T-helper 9 cell (primary cell): Measurements from ENCODE around the gene RAB40B.
"Not testable (repeated sequence)": the region's sequence is repeated elsewhere in the genome, so short reads cannot be mapped to it uniquely, and the experiment has no call there.

Experiments
- DNase-seq: peaks from one replicate; pipeline ENCODE4 v3.0.0-alpha.2; 2020

The RAB40B gene

DNA sequence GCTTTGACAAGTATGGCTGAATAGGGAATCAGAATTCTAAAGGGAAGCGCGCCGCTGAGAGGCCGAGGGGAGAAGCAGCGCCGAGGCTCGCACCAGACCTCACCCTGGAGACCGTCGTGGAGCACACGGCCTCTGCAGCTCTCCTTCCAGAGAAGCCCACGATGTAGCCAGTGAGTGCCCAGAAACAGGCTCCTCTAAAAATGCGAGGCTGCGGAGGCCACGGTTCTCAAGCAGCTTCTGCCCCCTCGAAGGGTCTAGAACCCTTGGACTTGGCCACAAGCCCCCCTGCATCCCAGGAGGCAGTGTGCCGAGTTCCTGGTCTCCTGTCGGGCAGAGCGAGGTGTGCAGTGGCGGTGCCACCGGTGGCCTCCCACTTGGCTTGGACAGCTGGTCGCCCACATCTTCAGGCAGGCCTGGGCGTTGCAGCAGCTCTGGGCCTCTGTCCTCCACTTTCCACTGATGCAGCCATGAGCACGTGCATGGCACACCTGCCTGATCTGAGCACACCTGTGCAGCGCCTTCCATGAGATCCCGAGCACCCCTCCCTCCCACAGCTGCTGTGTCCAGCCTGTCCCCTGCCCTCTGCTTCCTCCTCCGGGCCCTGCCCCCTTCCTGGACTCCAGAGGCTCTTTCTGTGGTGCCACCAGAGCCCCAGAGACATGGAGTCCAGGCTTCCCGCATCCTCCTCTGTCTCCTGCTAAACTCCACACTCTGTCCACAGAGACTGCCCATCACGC is 31.4 kb downstream of the RAB40B start:
- DNase-seq = no peak

GRCh38 chr17:82665891-82666290 is 32.6 kb downstream of the RAB40B start:
- no peak for DNase-seq

DNA sequence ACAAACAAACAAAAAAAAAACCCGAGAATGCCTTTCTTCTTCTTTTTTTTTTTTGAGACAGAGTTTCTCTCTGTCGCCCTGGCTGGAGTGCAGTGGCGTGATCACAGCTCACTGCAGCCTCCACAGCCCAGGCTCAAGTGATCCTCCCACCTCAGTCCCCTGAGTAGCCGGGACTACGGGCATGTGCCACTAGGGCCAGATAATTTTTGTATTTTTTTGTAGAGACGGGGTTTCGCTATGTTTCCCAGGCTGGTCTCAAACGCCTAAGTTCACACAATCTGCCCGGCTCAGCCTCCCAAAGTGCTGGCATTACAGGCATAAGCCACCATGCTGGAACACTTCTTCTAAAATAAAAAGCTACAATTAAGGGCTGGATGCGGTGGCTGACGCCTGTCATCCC is 33.3 kb downstream of the RAB40B start:
- DNase-seq = no peak

DNA sequence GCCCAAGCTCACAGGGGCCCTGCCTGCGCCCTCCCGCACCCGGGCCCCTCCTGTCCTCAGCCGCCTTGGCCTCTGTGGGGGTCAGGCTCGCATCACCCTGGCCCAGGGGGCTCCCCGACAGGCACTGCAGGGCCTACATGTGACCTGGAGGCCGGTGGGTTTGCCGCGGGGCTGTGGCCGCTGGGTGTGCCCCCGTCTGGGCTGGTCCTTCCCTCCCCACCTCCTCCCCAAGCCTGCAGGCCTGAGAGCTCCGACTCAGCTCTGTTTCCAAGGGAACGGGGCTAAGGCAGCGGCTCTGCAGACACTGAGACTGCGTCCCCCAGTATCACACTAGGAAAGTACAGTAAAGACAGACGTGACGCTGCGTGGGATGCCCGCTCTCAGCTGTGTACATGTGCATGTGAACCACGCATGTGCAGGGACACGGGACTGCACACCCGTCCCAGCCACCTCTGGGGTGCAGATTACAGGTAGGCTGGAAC is 33.8 kb downstream of the RAB40B start:
- DNase-seq = no peak

DNA sequence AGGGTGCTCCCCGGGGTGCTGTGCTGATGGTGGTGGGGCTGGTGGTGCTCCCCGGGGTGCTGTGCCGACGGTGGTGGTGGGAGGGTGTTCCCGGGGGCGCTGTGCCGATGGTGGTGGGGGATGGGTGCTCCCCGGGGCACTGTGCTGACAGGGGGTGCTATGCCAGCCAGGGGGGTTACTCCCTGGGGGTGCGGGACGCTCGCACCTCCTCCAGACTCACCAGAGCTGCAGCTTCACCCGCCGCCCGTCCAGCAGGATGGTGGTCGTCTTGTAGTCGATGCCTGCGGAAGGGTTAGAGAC is 34.3 kb downstream of the RAB40B start:
- no peak for DNase-seq

- no peak for DNase-seq
These were observed 34.9 kb downstream of the RAB40B start for GRCh38 chr17:82663381-82664275.

DNA sequence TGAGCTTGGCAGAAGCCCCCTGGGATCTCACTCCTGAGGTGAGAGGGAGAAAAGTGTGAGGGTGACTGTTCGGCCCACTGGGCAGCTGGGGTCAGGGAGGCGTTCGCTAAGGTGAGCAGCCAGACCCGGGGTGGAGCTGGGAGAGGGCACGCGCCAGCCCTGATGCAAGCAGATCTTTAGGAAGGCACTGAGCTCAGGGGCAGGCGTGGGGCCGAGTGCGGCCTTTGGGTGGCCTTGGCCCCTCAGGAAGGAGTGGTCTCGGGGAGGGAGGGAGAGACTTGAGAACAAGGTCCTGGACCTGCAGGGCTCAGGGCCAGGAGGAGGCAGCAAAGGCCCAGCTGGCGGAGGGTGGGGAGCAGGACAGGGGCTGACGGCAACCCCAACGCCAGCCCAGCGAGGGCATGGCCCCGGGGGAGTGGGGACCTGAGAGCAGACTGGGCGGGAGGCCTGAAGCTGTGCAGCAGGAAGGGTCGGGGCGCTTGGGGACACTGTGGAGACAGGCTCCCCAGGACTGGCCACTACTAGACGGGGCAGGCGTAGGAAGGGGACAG is 35.7 kb downstream of the RAB40B start:
- no peak for DNase-seq

- no peak for DNase-seq
These were observed 36.5 kb downstream of the RAB40B start for GRCh38 chr17:82661717-82662683.

- no peak for DNase-seq
These were observed 38.6 kb downstream of the RAB40B start for GRCh38 chr17:82659886-82660285.

- no peak for DNase-seq
These were observed 39.6 kb downstream of the RAB40B start for GRCh38 chr17:82658796-82659452.

- DNase-seq = no peak
These were observed 40.2 kb downstream of the RAB40B start for GRCh38 chr17:82658331-82658730.

- no peak for DNase-seq
These were observed 40.6 kb downstream of the RAB40B start for GRCh38 chr17:82657926-82658325.

GRCh38 chr17:82656266-82656665 is 42.2 kb downstream of the RAB40B start:
- no peak for DNase-seq

- DNase-seq = no peak
These were observed 43.0 kb downstream of the RAB40B start for GRCh38 chr17:82655523-82655922.

DNA sequence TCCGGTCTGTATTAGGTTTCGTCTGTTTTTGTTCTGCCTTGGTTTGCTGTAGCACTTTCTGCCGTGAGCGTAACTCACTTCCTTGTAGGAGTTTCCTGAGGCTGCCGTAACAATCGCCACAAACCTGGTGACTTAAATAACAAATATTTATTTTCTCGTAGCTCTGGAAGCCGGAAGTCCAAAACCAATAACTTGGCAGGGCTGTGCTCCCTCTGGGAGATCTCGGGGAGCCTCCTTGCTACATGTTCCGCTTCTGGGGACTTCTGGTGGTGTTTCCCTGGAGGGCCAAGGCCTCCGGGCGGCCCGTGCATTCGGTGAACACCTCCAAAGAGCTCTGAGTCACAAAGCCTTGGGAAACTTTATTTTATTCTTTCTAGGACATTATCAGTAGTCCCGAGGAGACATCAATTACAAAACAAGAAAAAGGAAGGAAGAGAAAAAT is 43.4 kb downstream of the RAB40B start:
- no peak for DNase-seq

- DNase-seq = not testable (repeated sequence)
These were observed 43.9 kb downstream of the RAB40B start for GRCh38 chr17:82654611-82655010.

DNA sequence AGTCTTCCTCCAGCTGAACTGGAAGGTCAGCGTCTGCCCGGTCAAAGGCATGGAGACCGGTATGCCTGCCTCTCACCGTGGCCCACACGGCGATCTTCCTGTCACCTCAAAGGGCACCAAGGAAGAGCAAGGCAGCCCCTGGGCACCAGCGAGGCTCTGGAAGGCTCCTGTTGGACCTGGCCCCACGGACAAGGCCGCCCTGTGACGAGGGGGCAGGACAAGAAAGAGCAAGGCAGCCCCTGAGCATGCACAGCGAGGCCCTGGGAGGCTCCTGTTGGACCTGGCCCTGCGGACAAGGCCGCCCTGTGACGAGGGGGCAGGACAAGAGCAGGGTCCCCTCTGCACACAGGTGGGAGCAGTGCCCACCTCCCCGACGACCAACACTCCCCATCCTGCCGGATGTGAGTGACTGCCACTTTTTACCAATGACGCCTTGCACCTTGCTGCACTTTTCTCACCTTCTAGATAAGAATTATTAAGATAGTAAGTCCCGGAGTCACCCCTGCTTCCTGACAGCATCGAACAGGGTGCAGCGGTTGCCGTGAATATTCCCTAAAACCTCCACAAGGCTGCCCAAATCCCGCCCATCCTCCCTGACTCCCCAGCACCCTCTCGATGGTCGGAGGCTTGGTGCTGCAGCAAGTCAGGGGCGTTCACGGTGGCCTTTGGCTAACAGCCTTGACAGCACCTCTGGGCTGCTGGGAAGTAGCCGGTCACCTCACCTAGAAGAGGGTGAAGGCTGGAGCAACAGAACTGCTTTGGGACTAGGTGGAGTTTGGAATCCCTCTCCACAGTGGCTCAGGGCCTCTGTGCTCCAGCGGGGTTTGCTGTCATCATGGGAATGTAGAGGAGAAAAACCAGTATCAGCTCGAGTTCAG is 44.6 kb downstream of the RAB40B start:
- no peak for DNase-seq

- DNase-seq = no peak
These were observed 47.8 kb downstream of the RAB40B start for GRCh38 chr17:82650723-82651122.

DNA sequence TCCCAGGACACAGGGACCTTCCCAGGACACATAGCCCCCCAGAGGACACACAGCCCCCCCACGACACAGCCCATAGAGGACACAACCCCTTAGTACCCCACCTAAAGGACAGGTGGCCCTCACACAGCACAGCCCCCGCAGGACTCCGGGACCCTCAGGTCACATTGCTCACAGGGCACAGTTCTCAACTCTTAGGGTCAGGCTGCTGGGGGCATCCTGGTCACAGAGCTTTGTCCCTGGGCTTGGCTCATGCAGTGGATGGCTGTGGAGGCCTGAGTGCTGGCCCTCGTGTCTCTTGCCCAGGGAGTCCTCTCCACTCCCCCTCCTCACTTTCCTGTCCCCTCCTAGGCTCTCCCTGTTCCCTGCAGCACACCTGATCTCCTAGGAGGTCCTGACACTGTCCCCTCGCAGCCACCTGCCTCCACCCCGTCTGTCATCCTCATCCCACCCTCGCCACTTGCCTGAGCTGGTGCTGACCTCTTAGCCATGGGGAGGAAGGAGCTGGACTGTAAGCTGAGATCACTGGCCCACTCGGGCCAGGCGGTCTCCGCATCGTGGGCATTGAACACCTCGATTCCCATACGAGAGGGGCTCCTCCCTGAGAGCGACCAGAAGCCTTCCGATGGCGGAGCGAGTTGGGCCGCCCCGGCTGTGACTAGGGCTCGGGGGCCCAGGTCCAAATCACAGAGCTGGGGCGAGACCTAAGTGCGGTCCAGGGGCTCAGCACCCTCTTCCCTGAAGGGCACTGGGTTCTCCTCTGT is 48.8 kb downstream of the RAB40B start:
- no peak for DNase-seq

GRCh38 chr17:82648742-82649331 is 49.7 kb downstream of the RAB40B start:
- DNase-seq = no peak
